ENCODE results near the gene CRAMP1.
A peak's percentile ranks its signal among the peaks of the same experiment; 100 is the strongest.
"Not testable (repeated sequence)": the region's sequence is repeated elsewhere in the genome, so short reads cannot be mapped to it uniquely, and the experiment has no call there.

Gene CRAMP1

DNA sequence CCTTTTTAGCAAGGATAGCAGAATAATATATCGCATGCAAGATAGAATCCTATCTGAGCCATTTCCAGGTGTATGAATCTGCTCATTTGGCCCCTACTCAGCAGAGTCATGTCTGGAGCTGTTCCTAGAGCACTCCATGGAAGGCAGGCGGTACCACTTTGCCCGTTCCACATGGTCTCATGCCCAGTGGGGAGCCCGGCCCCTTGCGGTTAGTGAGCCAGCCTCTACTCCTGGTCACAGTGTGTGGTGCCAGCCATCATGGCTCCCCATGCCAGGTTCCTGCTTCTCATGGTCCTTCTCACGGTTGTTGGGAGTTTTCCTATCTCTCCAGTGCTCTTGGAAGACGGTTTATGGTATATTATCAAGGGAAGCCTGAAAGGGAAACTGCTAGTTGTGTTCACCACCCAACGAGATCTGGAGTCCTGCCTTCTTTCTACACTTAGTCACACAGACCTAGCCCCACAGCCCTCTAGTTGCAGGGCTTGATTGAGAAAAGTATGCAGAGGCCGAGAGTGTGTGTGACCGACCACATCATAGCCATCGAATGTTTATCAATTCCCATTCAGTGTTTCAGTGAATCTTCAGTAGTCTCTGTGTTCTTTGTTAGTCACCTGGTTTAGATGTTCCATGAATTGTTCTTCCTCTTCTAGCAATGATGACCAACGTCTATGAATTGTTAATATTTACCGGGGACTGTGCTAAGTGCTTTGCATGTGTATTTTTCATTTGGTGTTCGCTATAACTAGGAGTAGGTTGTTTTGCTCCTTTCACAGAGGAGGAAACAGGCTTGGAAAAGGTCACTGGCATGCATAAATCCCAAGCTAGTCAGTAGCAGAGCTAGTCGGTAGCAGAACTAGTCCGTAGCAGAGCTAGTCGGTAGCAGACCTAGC lies 75.5 kb downstream of the CRAMP1 start:
- no peak for DNase-seq

DNA sequence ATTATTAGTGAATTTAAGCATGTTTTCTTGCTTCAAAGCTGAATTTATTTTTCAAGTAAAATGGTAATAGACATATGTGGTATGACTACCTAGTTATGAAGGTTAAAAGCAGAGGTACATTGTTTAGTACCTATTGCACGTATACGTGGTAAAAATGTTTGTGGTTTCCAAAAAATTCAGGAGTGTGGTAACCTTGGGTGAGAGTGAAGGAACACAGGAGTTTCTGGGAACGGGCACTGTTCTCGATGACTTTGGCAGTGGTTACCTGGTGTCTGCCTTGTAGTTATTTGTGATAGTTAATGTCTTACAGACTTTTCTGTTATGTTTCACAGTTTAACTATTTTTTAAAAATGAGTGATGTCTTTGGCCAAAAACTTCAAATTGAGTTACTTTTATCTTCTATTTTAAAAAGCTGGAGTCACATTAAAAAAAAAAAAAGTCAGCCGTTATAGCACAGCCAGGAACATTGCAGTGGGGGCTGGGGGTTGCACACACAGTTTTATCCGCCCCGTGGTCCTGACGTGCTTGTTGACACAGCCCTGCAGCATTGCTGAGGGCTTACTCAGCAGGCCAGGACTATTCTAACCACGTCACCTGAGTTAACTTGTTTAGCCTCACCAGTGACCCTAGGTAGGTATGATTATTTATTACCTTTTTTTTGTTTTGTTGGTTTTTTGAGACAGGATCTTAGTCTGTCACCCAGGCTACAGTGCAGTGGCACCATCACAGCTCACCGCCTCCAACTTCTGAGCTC lies 76.8 kb downstream of the CRAMP1 start:
- no peak for DNase-seq

DNA sequence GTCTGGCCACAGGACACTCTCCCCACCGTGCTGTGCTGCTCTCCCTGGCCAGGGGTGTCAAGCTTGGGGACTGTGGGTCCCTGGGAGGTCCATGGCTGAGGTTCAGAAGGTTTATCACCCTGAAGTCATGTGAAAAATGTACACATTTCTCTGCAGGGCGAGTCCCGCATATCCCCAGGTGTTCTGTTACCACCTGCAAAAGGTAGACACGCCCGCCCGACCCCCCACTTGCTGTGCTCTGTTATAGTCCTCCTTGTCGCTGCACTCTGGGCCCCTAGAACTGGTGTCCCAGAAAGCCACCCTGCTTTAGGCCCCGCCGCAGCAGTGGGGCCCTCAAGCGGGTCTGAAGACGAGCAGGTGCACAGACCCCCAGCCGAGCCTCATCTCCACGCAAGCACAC lies 77.7 kb downstream of the CRAMP1 start:
- DNase-seq = no peak

DNA sequence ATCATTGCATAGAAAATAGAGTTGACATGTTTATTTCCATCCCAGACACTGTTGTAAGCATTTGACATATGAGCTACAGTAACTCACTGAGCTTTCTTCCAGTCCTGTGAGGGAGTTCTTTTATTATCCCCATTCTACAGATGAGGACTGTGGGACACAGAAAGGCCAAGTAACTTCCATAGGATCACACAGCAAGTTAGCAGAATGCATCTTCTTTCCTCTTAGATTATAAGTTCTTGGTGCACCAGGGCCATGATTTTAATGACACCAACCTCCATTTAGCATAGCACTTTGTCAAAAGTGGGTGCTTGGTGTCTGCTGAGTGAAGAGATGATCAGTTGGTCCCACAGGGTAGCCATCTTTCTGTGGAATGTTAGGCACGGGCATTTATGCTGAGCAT lies 78.7 kb downstream of the CRAMP1 start:
- DNase-seq = no peak

DNA sequence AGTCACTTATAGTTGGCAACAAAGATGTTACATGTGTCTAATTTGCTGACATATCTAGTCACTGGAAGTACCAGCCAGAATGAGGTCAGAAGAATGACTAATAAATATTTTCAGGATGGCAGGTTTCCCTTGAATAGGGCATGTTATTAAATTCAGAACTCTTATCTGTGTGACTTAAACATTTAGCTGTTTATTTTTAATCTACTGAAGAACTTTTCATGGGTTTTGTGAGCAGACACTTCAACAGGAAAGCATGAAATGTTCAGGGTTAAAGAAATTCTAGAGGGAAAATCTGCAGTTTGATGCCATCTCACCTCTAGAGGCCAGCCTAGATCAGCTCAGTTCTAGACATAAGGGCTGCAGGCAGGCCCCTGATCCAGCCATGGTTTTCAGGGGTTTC lies 79.1 kb downstream of the CRAMP1 start:
- DNase-seq = no peak

DNA sequence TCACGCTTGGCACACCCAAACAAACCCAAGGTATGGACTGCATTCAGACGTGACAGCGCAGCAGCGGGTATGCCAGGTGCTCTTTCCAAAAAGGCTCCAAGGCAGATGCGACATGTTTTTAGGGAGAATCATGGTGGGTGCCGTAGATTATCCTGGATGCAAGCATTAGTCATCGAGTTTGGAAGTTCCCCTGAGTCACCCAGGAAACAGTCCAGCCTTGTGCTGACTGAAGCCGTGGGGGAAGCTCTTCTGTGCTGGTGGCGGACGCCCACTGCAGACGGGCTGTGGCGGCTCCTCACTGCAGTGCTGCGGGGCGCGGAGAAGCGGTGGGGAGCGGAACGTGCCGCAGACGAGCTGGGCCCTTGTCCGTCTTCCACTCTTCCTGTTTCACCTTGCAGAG lies 79.8 kb downstream of the CRAMP1 start:
- DNase-seq = peak in 3 of 4 experiments; percentile 22 to 30 (median 24)

DNA sequence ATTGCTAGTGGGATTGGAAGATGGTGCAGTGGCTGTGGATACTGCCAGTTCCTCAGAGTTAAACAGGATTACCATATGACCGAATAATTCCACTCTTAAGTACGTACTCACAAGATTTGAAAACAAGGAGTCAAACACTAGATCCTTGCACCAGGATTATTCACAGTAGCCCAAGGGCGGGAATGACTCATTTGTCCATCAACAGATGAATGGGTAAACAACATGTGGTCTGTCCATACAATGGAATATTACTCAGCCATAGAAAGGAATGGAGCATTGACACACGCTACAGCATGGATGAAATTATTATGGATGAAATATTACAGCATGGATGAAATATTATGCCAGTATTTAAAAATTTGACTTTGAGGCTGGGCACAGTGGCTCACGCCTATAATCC lies 84.7 kb downstream of the CRAMP1 start:
- no peak for DNase-seq

DNA sequence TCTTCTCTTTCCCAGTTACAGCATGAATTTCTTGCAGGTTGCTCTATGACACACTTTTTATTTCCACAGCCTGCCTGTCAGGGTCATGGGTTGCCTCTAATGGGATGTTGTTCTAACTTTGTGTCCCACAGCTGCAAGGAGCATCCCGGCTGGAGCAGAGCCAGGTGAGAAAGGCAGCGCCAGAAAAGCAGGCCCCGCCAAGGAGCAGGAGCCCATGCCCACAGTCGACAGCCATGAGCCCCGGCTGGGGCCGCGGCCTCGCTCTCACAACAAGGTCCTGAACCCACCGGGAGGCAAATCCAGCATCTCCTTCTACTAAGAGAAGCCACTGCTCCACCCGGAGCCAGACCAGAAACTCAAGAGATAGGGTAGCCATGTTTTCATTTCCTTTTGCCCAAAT lies 86.5 kb downstream of the CRAMP1 start:
- no peak for DNase-seq

DNA sequence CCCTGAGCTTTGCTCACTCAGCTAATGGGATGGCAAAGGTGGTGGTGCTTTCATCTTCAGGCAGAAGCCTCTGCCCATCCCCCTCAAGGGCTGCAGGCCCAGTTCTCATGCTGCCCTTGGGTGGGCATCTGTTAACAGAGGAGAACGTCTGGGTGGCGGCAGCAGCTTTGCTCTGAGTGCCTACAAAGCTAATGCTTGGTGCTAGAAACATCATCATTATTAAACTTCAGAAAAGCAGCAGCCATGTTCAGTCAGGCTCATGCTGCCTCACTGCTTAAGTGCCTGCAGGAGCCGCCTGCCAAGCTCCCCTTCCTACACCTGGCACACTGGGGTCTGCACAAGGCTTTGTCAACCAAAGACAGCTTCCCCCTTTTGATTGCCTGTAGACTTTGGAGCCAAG lies 88.1 kb downstream of the CRAMP1 start:
- no peak for DNase-seq

DNA sequence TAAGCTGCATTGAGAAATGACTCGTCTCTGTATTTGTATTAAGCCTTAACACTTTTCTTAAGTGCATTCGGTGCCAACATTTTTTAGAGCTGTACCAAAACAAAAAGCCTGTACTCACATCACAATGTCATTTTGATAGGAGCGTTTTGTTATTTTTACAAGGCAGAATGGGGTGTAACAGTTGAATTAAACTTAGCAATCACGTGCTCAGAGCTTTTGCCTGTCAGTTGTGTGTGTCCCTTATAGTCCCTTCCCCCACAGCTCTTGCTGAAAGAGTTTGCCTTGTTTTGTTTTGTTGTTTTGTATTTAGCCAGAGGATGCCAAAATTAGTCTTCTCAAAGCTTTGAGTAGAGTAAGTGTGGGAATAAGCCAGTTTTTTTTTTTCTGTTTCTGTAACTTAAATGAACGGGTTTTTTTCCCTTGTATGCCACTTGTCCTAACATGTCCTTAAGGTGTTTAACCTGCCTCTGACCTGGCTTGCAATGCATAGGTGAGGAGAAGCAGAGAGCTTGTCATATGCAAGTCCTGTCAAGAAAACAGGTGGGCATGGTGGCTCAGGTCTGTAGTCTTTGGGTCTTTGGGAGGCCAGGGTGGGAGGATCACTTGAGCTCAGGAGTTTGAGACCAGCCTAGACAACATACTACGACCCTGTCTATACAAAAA lies 89.2 kb downstream of the CRAMP1 start:
- no peak for DNase-seq

DNA sequence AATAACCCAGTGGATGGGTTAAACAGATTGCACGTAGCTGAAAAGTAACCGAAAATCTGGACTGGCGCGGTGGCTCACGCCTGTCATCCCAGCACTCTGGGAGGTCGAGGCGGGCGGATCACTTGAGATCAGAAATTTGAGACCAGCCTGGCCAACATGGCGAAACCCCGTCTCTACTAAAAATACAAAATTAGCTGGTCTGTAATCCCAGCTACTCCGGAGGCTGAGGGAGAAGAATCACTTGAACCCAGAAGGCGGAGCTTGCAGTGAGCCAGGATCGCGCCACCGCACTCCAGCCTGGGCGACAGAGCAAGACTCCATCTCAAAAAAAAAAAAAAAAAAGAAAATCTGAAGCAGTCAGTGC lies 93.1 kb downstream of the CRAMP1 start:
- not testable (repeated sequence) for DNase-seq

DNA sequence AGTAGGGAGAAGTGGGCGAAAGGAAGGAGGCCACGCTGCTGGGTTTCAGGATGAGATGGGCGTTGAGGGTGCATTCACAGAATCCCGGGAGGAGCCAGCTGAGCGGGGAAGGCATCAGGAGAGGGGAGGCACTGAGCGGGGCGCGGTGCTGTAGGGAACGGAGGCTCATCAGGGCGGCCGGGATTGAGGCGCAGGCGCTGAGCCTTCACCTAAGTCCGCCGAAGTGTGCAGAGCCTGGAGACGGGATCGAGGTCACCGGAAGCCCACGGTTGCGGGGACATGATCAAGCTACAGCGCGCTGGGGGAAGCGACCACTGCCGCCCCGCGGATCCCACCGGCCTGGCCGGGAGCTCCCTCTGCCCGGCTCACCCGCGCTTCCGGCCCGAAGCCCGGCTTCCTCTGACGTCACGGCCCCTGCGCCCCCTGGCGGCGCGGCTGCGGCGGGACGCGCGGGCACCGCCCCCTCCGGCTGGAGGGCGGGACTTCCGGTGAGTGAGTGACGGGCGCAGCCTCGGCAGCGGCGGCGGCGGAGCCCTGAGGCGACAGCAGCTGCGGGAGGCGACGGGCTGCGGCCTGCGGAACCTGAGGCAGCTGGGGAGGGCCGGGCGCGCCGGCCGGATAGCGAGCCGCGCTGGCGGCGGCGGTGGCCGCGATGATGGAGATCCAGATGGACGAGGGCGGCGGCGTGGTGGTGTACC lies 93.7 kb downstream of the CRAMP1 start, which contains the start of gene MAPK8IP3:
Gene MAPK8IP3 (plus strand): TSS at position 508 of the 698 bp plus-strand sequence. CDS start 145 bp downstream, at position 653.
- DNase-seq = peak; percentile 93 to 98 (median 98)

DNA sequence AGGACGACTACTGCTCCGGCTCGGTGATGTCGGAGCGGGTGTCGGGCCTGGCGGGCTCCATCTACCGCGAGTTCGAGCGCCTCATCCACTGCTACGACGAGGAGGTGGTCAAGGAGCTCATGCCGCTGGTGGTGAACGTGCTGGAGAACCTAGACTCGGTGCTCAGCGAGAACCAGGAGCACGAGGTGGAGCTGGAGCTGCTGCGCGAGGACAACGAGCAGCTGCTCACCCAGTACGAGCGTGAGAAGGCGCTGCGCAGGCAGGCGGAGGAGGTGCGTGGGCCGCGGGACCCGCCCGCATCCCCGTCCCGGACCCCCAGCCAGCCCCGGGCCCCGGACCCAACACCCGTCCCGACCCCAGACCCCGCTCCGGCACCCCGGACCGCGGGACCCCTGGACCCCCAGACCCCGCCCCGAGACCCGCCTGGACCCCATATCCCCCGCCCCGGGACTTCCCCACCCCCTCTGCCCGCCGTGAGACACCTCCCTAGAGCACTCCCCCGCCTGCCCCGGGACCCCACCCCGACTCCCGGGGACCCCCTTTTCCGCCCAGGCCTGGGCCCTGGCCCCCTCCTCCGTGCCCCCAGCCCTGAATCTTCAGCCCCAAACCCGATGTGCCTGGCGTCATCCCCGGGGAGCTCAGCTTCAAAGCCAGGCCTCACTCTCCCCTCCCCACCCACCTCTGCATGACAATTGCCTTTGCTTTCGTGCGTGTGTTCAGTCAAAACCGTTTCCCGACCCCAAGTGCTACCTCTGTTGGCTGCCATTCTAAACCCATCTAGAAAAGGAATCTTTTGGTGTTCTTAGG lies 94.4 kb downstream of the CRAMP1 start:
- DNase-seq = peak in 3 of 4 experiments; percentile 35 to 46 (median 37)

DNA sequence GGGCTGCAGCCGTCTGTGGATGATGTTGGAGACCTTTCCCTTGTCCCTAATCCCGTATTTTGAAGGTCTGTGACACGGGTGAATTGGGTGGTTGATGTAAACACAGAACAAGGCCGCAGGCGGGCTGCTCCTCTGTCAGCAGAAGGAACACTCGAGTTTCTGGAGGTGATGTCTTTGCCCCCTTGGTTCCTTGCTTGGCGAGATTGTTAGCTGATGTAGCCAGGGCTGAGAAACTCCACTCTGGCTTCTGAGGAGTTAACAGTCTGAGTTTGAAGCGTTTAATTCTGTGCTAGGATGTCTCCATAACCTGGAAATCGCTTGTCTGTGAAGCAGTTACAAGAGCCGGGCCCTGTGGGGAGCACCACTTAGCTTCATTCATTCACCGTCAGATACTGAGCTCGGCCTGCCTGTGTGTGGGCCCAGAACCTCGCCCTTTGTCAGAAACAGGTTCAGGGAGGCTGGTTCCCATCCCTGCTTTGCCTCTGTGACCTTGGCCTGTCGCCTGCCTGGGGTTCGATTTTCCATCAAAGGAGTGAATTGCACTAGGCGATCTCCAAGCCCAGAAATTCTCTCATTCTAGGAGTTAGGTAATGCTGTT lies 95.1 kb downstream of the CRAMP1 start:
- peak; percentile 15 to 41 (median 32) for DNase-seq

DNA sequence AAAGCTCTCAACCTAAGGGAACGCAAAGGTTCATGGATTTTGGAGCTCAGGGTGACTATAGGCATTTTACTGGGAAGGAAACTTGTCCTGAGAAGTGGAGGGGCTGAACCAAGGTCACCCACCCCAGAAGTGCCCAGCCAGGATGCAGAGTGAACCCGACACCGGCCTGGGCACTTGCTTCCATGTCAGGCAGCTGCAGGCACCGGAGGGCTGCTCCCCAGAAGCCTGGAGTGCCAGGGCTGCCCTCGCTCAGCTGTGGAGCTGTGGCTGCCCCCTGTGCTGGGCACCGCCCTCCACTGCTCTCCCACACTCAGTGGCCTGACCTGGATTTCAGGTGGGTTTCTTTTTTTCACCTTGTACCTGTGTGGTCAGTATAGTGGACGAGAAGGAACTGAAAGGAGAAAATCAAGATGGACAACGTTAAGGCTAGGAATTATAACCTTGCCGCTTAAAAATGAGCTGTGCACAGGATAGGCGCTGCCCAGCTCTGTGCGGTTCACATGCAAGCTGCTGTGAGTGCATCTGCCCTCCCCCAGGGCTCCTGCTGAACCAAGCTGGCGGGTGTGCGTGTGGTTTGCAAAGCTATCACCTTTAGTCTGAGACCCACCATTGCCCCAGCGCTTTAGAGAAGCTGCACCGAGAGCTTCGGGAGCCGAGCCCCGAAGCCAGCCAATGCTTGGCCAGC lies 96.1 kb downstream of the CRAMP1 start:
- DNase-seq = no peak

DNA sequence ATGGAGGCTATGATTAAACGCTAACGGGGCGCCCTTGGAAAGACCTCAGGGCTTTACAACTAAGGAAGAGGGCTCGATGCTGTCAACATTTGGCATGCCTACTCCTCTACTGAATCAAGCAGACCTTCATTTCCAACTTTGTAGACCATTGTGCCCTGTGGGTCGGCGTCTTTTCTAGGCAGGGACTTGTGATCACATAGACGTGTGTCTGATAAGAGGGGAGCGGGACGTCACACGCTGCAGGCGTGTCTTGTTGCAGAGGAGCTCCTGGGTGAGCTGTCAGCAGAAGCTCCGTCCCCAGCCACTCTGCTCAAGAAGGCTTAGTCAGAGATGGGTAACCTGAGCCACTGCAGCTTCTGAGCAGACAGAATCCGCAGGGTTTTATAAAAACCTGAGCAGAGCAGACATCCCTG lies 96.6 kb downstream of the CRAMP1 start:
- DNase-seq = no peak

DNA sequence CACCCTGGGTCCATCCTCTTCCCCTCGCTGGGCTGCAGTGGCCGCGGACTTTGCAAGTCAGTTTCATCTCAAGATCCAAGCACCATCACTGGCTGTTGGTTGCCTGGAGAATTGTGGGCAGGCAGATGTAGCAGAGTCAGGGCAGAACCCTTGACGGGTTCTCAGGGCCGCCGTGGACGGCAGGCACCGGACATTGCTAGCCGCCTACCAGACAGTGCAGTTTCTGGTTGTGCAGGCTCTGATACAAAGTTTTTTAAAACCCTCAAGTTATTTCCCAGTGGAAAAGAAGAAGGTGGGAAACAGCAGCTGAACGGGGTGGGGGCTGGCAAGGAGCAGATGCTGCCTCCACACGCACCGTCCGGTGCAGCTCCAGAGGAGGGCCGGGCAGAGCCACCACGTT lies 97.2 kb downstream of the CRAMP1 start:
- no peak for DNase-seq

DNA sequence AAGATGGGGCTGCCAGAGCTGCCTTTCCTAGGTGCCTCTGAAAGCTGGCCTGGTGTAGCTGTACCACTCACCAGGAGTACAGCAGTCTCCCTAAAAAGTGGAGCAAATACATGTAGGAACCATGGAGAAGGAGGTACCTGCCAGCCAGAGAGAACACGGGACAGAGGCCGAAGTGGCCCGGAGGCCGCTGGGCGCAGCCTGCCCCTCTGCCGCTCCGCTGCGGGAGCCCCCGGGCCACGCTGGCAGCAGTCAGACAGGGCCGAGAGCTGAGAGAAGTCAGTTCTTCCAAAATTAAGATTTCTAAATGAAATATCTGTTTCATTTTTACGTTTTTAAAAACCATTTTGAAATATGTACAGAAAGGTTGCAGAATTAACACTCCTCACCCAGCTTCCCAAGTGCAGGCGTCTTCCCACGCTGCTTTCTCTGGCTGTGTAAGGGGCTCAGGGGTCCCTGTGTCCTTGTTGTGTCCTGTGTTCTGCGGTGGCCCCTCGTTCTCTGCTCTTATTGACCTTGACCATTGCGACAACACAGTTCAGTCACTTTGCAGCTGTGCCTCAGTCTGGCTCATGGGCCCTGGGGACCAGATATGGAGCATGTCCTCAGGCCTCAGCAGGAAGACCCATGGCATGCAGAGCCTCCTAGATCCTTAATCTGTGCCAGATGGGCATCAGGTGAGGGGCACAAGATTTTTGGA lies 98.8 kb downstream of the CRAMP1 start:
- no peak for DNase-seq

DNA sequence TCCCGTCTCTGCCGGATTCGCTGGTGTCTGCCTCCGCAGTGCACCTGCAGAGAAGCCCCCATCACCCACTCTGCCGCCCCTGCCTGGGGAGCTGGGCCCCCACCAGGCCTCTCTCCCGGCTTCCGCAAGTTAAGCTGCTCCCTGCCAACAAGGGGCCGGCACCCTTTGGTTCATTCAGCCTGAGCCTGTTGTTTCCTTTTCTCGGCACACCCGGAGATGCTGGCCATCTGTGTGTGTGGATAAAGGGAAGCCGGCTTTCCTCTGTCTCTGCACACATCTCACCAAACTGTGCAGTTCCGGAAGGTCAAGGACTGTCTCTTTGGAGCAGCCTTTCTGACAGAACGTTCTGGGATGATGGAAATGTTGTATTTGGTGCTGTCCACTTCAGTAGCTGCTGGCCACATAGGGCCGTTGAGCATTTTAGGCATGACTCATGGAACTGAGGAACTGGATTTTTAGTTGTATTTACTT lies 100.7 kb downstream of the CRAMP1 start:
- peak; percentile 6 to 36 (median 26) for DNase-seq

DNA sequence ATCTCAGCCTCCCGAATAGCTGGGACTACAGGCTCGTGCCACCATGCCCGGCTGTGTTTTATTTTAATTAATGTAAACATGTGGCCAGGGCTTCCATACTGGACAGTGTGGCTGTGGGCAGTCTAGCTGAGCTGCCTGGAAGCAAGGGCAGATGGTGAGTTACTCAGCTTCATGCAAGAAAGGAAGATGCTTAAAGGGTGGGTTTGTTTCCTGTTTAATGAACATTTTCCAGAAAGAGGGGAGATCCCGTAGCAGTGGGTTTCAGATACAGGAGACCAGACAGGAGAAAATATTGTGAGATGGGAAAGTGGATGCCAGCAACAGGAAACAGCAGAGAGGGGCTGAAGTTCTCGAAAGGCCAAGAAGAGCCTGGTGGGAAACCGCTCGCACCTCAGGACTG lies 101.2 kb downstream of the CRAMP1 start:
- no peak for DNase-seq

All from suppressor macrophage (primary cell).